Activated effector memory CD4-positive, alpha-beta T cell treated with Interleukin-2 at 50 U/mL for 16 hours (primary cell): ENCODE data around the gene SNX17.
A peak's percentile ranks its signal among the peaks of the same experiment; 100 is the strongest.
"Not testable (repeated sequence)": the region's sequence is repeated elsewhere in the genome, so short reads cannot be mapped to it uniquely, and the experiment has no call there.

Experiments
- DNase-seq: peaks from one replicate; pipeline ENCODE4 v3.0.0-alpha.2; 2020

The SNX17 gene, protein sequence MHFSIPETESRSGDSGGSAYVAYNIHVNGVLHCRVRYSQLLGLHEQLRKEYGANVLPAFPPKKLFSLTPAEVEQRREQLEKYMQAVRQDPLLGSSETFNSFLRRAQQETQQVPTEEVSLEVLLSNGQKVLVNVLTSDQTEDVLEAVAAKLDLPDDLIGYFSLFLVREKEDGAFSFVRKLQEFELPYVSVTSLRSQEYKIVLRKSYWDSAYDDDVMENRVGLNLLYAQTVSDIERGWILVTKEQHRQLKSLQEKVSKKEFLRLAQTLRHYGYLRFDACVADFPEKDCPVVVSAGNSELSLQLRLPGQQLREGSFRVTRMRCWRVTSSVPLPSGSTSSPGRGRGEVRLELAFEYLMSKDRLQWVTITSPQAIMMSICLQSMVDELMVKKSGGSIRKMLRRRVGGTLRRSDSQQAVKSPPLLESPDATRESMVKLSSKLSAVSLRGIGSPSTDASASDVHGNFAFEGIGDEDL

DNA sequence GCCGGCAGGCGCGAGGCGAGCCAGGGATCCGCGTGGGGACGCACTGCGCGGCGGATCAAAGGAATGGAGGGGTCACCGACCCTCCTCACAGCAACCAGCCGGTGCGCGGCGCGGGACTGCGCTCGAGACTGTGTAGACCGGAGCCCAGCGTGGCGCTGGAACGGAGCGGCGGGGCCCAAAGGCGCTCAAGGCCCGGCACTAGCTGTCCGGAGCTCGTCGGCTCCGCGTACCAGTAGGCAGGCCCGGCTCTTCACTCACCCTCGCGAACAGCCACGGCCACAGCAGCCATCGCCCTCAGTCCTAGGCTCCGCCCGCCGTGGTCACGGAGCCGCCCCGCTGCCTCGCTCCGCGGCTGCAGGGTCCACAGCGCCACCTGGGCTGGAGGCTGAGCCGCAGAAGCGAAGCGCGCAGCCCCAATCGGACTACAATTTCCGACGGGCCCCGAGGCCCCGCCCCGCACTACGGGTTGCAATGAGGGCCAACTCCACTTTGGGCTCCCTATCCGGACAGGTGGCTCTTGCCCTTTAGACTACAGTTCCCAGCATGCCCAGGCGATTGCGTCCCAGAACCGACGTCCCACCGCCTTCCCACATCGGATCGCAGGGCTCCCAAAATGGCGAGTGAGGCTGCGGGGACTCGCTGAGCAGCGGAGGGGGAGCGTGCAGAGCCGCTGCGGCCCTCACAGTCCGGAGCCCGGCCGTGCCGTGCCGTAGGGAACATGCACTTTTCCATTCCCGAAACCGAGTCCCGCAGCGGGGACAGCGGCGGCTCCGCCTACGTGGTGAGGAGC, at the start of gene SNX17, which contains the start of gene EIF2B4:
Gene SNX17, plus strand, starts transcription at position 591 of the 790 bp plus-strand sequence. Its CDS starts 128 bp downstream, at position 719.
Gene EIF2B4, minus strand, starts transcription at position 313 of the 790 bp plus-strand sequence. Its CDS starts 24 bp downstream, at position 289.
- peak; percentile 99 for DNase-seq

DNA sequence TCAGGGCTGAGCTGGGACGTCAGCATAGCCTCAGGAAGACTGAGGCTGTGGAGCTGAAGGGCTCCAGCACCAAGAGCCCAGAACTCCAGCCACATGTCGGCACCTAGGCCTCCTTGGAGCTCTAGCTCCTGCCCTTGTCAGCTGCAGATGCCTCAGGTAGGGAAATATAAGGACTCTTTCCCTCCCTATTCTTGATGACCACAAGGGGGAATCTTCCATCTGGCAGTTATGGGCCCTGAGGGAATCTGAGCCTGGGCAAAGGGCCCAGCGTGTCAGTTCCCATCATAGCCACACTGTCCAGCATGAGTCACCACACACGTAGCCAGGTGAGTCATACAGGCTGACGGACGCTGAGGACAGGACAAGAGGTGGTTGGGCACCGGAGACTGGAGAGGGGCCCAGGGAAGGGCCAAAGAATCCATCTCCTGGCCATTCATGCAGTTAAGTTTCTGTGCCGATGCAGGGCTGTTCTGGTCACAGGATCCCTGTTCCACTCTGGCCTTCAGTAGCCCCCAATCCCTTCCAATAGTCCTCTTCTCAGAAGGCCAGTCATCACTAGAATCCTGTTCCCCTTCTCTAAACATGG, 49.4 kb upstream of the SNX17 start:
- no peak for DNase-seq

DNA sequence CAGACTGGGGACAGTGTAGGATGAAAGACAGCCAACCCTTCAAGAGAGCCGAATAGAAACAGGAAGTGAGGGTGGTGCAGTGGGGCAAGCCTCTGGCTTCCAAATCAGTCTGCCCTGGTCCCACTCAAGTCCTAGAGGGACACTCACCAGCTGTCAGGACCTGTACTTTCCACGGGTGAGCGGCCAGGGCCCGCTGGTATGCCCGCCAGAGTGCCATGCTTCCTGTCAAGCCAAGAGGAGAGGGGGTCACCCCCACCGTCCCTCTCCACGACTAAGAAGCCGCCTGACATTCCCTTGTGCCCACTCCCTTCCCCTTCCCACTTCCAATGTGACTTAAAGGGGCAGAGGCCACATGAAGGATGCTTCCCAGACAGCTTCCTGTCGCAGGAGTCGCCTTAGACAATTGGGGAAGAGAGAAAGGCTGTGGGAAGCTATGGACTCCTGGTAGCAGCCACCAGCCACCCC, 48.1 kb upstream of the SNX17 start:
- DNase-seq, result no peak

DNA sequence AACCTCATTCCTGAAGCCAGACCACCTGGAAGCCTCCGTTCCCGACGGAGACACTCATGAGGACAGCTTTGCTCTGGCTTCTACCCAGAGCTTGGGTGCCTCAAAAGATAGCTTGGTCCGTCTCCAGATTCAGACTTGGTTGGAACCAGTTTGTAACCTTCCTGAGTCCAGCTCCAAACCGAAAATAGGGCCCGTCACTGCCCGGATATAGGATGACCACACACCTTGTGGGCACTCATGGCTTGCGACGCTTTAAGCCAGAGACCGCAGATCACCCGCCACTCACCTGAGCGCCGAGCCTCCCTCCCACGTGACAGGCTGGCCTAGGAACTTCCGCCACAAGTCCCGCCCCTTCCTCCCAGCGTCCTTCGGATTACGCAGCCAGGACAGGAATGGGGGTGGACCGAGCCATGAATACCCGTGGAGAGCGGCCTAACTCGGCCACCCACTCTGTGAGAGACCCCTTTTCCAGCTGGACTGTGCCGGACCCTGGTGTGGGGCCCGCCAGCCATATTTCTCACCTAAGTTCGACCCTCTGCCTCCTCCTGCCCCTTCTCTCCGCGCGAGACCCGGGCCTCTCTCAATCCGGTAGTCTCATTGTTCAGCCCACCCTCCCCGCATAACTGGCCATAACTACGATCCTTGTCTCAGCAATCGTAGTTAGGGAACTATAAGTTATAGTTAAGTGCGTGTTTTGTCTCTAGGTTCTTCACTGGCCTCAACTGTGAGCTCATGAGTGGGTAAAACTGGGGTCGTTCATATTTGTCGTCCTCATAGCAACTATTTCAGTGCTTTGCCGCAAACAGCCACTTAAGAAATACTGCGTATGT, 47.4 kb upstream of the SNX17 start, which contains the start of gene MPV17:
Gene MPV17, minus strand, starts transcription at position 332 of the 830 bp plus-strand sequence. CDS start 580 bp downstream, outside the sequence.
- DNase-seq, result peak; percentile 81

DNA sequence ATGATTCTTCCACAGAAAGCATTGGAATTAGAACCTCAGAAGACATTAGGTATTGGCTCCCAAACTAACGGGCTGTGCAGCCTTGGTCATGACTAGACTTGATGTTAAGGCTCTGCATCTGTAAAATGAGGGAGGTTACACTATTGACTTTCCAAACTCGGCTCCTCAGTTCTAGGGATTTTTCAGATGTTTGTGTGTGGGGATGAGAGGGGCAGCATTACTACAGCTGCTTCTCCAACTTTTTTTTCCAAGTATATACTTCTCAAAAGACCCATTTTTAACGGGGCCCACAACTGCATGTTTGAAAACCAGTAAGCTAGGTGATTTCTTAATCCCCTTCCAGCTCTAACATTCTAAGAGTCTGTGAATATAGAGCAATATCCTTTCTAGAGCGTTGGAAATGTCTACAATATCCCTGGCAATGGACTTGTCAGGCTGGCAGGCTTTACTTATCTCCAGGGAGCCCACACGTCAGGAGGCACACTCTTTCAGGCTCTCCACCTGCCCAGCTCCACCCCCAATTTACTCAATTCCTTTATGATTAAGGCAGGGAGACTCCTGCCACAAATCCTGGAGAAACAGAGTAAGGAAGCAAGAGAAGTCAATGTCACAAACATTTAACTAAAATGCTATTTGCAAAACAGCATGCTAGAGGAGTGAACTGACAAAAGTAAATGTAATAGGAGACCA, 46.7 kb upstream of the SNX17 start:
- no peak for DNase-seq

DNA sequence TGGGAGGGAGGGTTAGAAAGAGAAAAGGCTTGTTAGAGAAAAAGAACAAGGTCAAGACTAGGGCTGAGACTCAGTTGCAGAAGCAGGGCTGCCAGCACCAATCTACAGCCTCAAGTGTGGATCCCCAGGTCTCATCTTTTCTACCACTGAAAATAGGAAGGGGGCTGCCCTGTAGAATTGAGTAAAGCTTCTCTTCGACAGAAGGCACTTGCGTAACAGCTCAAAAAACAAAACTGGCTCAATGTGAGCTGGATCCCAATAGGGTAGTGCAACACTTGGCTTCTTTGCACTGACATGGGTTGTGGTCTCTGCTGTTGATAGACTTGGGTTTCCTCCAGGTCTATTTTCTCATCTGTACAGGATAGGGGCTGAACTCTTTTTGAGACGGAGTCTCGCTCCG, 45.7 kb upstream of the SNX17 start:
- no peak for DNase-seq

DNA sequence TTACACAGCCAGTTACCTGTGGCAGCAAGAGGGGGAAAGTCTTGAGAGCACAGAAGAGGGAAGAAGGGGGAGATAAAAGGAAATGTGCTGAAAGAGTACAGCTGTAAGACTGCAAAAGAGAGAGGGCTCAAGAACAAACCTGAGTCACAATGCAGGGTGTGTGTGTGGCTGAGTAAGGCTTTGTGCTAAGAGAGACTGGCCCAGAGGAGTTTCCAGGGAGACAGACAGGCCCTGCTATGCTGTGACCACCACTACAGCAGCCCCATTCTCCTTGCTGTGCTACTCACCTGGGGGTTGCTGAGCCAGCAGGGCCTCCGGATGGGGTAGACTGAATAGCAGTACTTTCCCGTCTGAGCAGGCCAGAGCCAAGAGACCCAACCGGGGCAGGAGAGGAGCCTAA, 35.1 kb upstream of the SNX17 start:
- no peak for DNase-seq

DNA sequence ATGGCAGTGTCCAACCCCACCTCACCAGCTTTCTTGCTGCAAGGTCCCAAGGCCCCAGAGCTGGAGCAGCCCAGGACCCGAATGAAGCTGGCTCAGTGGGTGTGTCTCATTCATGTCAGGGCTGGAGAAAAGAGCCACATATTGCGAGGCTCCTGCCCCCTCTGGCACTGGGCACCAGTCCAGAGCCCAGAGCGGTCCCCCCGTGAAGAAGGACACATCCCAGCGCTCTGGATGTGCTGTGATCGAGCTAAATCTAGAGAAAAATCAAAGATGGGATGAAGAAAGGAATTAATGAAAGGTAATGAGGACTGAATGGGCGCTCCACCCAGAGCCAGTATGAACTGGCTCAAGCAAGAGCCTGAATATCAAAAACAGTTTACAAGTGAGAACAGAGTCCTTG, 34.2 kb upstream of the SNX17 start:
- DNase-seq, result no peak

DNA sequence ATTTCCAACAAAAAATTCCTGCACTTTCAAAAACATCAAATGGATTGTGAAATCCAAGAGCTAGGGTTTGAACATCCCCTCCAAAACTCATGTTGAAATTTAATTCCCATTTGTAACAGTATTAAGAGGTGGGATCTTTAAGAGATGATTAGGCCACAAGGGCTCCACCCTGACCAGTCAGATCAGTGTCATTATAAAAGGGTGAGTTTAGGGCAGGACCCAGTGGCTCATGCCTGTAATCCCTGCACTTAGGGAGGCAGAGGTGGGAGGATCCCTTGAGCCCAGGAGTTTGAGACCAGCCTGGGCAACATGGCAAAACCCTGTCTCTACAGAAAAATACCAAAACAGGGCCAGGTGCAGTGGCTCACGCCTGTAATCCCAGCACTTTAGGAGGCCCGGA, 22.8 kb upstream of the SNX17 start:
- DNase-seq, result no peak

DNA sequence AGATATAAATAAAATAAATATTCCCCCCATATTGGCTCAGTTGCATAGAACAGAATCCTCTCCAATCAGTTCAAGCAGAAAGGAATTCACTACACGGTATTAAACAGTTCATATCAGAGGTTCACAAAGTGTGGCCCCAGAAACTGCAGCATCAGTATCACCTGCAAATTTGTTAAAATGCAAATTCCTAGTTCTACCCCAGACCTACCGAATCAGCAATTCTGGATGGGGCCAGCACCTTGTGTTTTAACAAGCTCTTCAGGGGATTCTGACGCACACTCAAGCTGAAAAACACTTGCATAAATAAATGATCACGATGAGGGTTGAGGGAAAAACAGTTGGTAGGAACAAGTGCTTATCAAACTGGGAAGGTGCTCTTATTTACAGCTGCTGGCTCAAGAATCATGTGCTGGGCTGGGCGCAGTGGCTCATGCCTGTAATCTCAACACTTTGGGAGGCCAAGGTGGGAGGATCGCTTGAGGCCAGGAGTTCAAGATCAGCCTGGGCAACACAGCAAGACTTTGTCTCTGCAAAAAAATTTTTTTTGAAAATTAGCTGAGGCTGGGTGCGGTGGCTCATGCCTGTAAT, 20.2 kb upstream of the SNX17 start:
- no peak for DNase-seq

DNA sequence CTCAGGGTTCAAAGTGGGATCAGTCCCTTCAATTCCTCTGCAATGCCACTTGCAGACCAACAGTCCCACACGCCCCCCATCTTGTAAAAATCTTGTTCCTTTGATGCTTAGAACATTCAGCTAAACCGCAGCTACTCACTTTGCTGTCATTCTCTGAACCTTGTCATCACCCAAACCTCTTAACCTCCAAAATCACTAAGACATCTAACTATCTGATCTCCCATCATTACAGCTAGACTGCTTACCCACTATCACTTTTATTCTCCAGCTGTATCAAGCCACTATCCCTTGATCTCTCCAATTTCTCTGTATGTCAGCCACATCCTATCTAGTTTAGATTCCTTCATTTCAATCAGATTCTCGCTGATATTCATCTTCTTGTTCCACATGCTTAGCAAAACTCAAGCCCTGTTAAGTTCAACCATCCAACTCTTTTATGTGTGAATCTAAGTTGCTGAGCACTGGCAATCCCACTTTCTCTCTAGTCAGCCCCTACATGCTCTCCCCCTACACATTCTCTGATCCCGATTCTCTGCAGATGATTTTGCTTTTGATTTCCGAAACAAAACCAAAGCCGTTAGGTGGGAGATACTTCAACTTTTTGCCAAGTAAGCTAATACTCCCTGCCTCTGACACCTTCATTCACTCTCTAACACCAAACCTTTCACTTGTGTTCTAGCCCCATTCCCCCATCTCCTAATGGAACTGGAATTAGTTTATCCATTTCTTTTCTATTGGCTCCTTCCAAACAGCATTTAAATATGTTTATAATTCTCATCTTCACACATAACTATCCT, 18.4 kb upstream of the SNX17 start:
- no peak for DNase-seq

DNA sequence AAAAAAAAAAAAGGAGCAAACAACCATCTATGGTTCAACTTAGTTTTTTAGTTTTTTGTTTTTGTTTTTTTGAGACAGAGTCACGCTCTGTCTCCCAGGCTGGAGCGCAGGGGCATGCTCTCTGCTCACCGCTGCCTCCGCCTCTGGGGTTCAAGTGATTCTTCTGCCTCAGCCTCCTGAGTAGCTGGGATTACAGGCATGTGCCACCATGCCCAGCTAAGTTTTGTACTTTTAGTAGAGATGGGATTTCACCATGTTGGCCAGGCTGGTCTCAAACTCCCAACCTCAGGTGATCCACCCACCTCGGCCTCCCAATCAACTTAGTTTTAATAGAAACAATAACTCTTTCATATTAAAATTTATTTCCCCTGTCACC, 17.0 kb upstream of the SNX17 start:
- not testable (repeated sequence) for DNase-seq

DNA sequence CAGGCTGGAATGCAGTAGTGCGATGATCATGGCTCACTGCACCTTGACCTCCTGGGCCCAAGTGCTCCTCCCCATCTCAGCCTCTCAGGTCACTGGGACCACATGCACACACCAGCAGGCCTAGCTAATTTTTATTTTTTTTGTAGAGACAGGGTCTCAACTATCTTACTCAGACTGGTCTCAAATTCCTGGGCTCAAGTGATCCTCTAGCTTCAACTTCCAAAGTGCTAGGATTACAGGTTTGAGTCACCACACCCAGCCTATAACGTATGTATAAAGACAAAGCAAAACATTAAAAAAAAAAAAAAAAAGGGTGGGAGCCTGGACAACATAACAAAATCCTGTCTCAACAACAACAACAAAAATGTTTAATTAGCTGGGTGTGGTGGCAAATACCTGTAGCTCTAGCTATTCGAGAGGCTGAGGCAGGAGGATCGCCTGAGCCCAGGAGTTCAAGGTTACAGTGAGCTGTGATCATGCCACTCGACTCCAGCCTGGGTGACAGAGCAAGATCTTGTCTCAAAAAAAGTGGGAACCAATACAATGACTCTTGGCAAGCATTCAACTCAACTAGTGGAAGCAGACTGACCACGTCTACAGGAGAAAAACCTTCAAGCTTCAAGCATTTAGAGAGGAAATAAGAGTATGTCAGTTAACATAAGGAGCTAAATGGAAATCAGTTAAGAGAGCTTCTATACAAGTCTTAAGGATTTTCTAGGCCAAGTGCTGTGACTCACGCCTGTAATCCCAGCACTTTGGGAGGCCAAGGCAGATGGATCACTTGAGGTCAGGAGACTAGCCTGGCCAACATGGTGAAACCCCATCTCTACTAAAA, 16.4 kb upstream of the SNX17 start:
- DNase-seq, result no peak

DNA sequence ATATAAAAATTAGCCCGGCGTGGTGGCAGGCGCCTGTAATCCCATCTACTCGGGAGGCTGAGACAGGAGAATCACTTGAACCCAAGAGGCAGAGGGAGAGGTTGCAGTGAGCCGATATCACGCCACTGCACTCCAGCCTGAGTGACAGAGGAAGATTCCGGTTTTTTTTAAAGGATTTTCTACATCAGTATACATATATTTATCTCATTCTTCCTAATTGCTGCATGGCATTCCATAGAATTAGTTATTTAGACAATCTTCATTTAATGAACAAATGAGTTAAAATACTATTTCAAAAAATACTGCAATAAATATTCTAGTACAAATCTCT, 15.9 kb upstream of the SNX17 start:
- no peak for DNase-seq

DNA sequence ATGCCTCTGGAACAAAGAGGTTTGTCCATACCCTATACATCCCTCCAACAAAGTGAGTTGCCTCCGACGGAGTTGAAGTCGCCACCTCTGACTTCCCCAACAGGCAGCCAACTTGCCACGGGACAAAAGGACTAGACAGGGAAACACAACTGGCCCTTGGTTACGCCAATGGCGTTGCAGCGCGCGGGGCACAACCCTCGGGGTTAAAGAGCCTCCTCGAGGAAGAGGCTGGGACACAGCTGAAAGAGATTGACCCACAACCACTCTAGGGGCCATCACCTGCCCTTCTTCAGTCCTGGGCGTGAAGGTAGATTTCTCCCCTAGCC, 14.4 kb upstream of the SNX17 start:
- no peak for DNase-seq

DNA sequence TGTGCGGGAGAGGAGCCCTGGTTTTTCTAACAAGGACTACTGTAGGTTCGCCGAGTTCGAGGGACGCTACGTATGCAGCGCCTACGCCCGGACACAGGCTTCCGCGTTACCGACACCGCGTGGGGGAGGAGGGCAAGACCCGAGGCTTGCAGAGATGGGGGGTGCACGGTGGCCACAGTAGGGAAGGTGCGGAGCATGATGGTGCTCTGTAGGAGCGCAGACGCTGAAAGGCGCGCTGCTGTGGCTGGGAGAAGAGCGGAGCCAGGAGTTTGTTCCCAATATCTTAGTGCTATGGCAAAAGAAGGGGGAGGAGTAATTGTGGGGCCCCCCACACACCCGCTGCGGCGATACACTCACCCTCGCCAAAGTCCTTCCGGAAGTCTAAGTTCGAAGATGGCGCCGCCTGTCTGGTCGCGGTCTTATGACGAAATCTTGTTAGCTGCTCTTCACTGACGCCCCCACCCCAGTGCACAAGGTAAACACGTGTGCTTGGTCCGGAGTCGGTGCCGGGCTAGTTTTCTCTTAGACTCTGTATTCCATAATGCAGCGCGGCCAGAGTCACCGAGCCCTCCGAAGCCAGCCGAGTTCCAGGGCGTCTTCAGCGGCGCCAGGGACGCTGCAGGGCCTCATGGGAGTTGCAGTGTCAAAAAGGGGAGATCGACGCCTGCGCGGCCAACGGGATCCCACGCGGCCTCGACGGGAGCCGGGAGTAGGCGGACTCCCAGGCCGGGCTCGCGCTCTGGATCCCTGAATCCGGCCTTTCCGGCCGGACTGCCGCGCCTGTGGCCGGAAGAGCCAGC, 13.8 kb upstream of the SNX17 start, which contains the start of gene GTF3C2:
Gene GTF3C2, minus strand, starts transcription at position 383 of the 800 bp plus-strand sequence. CDS start 13,210 bp downstream, outside the sequence.
- DNase-seq, result peak; percentile 87

DNA sequence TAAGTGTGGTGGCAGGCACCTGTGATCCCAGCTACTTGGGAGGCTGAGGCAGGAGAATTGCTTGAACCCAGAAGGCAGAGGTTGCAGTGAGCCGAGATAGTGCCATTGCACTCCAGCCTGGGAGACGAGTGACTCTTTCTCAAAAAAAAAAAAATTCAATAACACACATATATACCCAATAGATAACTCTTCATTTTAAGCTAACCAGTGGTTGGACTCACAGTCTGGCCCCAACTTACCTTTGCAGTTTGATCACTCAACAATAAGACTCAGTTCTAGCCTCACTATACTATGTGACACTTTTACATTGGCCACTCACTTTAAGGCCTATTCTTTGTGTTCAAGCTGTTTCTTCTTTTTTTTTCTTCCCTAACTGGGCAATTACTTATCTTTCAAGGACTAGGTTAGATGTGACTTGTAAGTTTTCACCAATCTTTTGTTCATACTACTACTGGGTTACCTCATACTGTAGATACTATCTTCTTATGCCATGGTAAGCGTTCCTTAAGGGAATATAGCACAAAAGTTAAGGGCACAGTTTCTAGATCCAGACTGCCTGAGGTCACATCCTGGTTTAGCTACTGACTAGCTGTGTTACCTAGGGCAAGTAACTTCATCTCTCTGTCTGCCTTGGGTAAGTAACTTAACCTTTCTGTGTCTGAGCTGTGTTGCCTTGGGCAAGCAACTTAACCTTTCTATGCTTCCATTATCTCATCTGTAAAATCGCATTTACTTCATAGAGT, 7.6 kb upstream of the SNX17 start:
- DNase-seq, result no peak

DNA sequence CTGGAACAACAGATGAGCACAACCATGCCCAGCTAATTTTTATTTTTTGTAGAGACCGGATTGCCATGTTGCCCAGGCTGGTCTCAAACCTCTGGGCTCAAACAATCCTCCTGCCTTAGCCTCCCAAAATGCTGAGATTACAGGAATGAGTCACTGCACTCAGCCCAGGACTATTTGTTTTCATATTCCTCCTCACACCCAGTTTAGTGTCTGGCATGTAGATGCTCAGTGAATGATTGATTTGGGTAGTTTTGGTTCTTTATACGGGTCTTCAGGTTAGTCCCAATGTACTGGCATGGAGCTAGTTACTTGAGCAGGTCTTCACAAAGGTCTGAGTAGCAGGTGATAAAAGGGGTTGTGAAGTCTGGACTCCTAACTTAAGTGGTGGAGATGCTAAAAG, 6.5 kb upstream of the SNX17 start:
- no peak for DNase-seq
